ENCODE results near the gene PIWIL4. TPM values are rescaled to one million over a fixed set of nuclear protein-coding genes. Genes with fewer than 3 reads are reported as not detected.

Gene PIWIL4
- total and polyA plus RNA-seq, 9 of the 15 experiments (the other 6 are each of a cell fraction or from before 2014, with no cell fraction given) = 6.3 to 17.0 (median 10.8) TPM

- Histone ChIP-seq H3K36me3 (ENCODE audit: control insufficient read depth, insufficient read depth, low read length) (no peaks in the 10 kb centered on the region), H3K9ac (ENCODE audit: insufficient read depth in 1 of 2, low read depth in 2 of 2, low read length in 2 of 2) (no peak overlapping the region), H4K20me1 (replicated peaks; ENCODE audit: control insufficient read depth, insufficient read depth, low read length) (no peaks in the 10 kb centered on the region), H3K4me3 (no peak overlapping the region), H3K79me2 (ENCODE audit: control insufficient read depth, insufficient read depth, low read length) (no peaks in the 10 kb centered on the region), H3K9me1 (ENCODE audit: control insufficient read depth, insufficient read depth, low read length) (no peaks in the 10 kb centered on the region), H2AFZ (ENCODE audit: low read depth, low read length) (no peak overlapping the region), H3K9me3 (replicated peaks; ENCODE audit: control insufficient read depth, insufficient read depth, low read depth, low read length) (no peaks in the 10 kb centered on the region), H3K27me3 (ENCODE audit: control insufficient read depth in 2 of 2, insufficient read depth in 2 of 2, low read length in 2 of 2) (no peaks in the 10 kb centered on the region), H3K27ac (ENCODE audit: extremely low read depth, low read depth, low read length) (no peak overlapping the region), H3K4me1 (replicated peaks in 1 of 2; ENCODE audit: control insufficient read depth in 2 of 2, insufficient read depth in 2 of 2, low read length in 2 of 2) (no peaks in the 10 kb centered on the region), H3K4me2 (ENCODE audit: insufficient read depth, low read length) (no peak overlapping the region)
- ATAC-seq (no peak), DNase-seq (ENCODE audit: extremely low read depth in 1 of 4, low spot score in 3 of 4) (no peak), FAIRE-seq (no peak)
- WGBS (ENCODE audit: insufficient coverage, low coverage, missing lambda C conversion rate) = 19% methylated on average over 2 of the region's 2 CpGs
- ChIA-PET POLR2A (no interaction called here), CTCF (ENCODE audit: low intra/inter-chr PET ratio) (no interaction called here)
- in situ Hi-C loops (cut with MboI) (no loop called here), intact Hi-C loops (cut with micrococcal nuclease) (no loop called here)
- no TSS peak for BruUV-seq (replicated peaks)
- TF ChIP-seq DIDO1 (tag; IDR thresholded peaks at IDR 0.05; ENCODE audit: low read depth) = no peak
- TF ChIP-seq MTA2 (IDR thresholded peaks at IDR 0.05; ENCODE audit: low read depth) = no peak
- TF ChIP-seq PHF20 (IDR thresholded peaks at IDR 0.05; ENCODE audit: partially characterized antibody) = no peak
- TF ChIP-seq BRD9 (IDR thresholded peaks at IDR 0.05; ENCODE audit: low read depth, partially characterized antibody) = no peak
- TF ChIP-seq KLF13 (tag; IDR thresholded peaks at IDR 0.05; ENCODE audit: borderline replicate concordance, low read depth) = no peak
- TF ChIP-seq ARID3A (IDR thresholded peaks at IDR 0.05; ENCODE audit: borderline replicate concordance, low read depth, low read length) = no peak
- no peak for TF ChIP-seq ZNF696 (CRISPR knock-in tag; conservative IDR thresholded peaks at IDR 0.05)
- TF ChIP-seq SMC3 (conservative IDR thresholded peaks at IDR 0.05; ENCODE audit: insufficient read depth, low read depth, low read length) = no peak
- TF ChIP-seq ZNF280A (IDR thresholded peaks at IDR 0.05; ENCODE audit: low read depth, partially characterized antibody) = no peak
- no peak for TF ChIP-seq MCM5 (IDR thresholded peaks at IDR 0.05; ENCODE audit: low read depth)
- TF ChIP-seq CBX8 (IDR thresholded peaks at IDR 0.05; ENCODE audit: borderline replicate concordance, extremely low read depth, low read depth, low read length, poor library complexity, severe bottlenecking) = no peak
- no peak for TF ChIP-seq ZBTB33 (CRISPR knock-in tag; IDR thresholded peaks at IDR 0.05)
- TF ChIP-seq DEAF1 (CRISPR knock-in tag; IDR thresholded peaks at IDR 0.05) = no peak
- TF ChIP-seq ATF7 (IDR thresholded peaks at IDR 0.05) = no peak
Measured at GRCh38 chr11:94648789-94649188, 81.6 kb downstream of the PIWIL4 start.
